SJCRH30 (cell line): ENCODE measurements around the gene THOC2. TPM values are rescaled to one million over a fixed set of nuclear protein-coding genes. Genes with fewer than 3 reads are reported as not detected.
"Not testable (repeated sequence)": the region's sequence is repeated elsewhere in the genome, so short reads cannot be mapped to it uniquely, and the experiment has no call there.

Experiments
- DNase-seq, 2 experiments: peaks; one replicate each; pipeline ENCODE4 v3.0.0-alpha.2; 2015 to 2020
- H3K27ac ChIP-seq: fragments of 250-450 bp; sonication (Bioruptor Pico); 2 replicates; pipeline ENCODE4 v1.5.1; 2020; ENCODE audit warnings: mild to moderate bottlenecking, moderate library complexity
- H3K27me3 ChIP-seq: fragments of 250-450 bp; sonication (Bioruptor Pico); 2 replicates; pipeline ENCODE4 v1.5.1; 2020; ENCODE audit warnings: mild to moderate bottlenecking, moderate library complexity
- H3K36me3 ChIP-seq: fragments of 250-450 bp; sonication (Bioruptor Pico); 2 replicates; pipeline ENCODE4 v1.5.1; 2020; ENCODE audit warnings: mild to moderate bottlenecking, moderate library complexity
- H3K4me1 ChIP-seq: fragments of 250-450 bp; sonication (Bioruptor Pico); 2 replicates; pipeline ENCODE4 v1.5.1; 2020; ENCODE audit warnings: mild to moderate bottlenecking, moderate library complexity
- H3K4me3 ChIP-seq: fragments of 250-450 bp; sonication (Bioruptor Pico); 2 replicates; pipeline ENCODE4 v1.5.1; 2020; ENCODE audit warnings: mild to moderate bottlenecking, moderate library complexity
- H3K9me3 ChIP-seq: fragments of 250-450 bp; sonication (Bioruptor Pico); replicated peaks from 2 replicates; pipeline ENCODE4 v1.5.1; 2020; ENCODE audit warnings: mild to moderate bottlenecking, moderate library complexity
- total RNA-seq: library from RNA; depleted of rRNA; stranded (reverse); fragments of >200 nt; shearing (Covaris generic); gene quantifications from 2 replicates; pipeline ENCODE4 v1.2.3, GENCODE V29; 2014

The THOC2 gene
- total RNA-seq, 1 experiment from 2014 or later: 195 TPM

GRCh38 chrX:123663720-123664119, 69.1 kb downstream of the THOC2 start:
- not testable (repeated sequence) for DNase-seq, H3K9me3 ChIP-seq, H3K27ac ChIP-seq, H3K27me3 ChIP-seq, H3K4me3 ChIP-seq, H3K4me1 ChIP-seq
- H3K36me3 ChIP-seq: peaks cover 68% of the 10 kb centered on the region

GRCh38 chrX:123656507-123656906, 76.3 kb downstream of the THOC2 start:
- not testable (repeated sequence) for H3K27ac ChIP-seq, DNase-seq, H3K27me3 ChIP-seq, H3K4me1 ChIP-seq, H3K4me3 ChIP-seq, H3K9me3 ChIP-seq
- peaks cover 27% of the 10 kb centered on the region for H3K36me3 ChIP-seq

- H3K4me1 ChIP-seq, DNase-seq, H3K4me3 ChIP-seq, H3K27ac ChIP-seq, H3K9me3 ChIP-seq, H3K27me3 ChIP-seq: not testable (repeated sequence)
- peaks cover 31% of the 10 kb centered on the region for H3K36me3 ChIP-seq
Measured at GRCh38 chrX:123648811-123649181, 84.1 kb downstream of the THOC2 start.

- H3K9me3 ChIP-seq: no peaks in the 10 kb centered on the region; the same call in 1 of the 2 replicates
- no peak overlapping the region for H3K27ac ChIP-seq
- no peaks in the 10 kb centered on the region for H3K4me1 ChIP-seq
- H3K4me3 ChIP-seq: no peak overlapping the region
- DNase-seq: no peak
- H3K27me3 ChIP-seq: no peaks in the 10 kb centered on the region; the same call in 1 of the 2 replicates
- peaks cover 32% of the 10 kb centered on the region for H3K36me3 ChIP-seq
Measured at GRCh38 chrX:123648028-123648810, 84.6 kb downstream of the THOC2 start.

GRCh38 chrX:123647244-123647643, 85.6 kb downstream of the THOC2 start:
- no peaks in the 10 kb centered on the region; the same call in 1 of the 2 replicates for H3K9me3 ChIP-seq

GRCh38 chrX:123629502-123629901, 103.3 kb downstream of the THOC2 start:
- Histone ChIP-seq H3K4me3 (no peak overlapping the region), H3K27me3 (no peaks in the 10 kb centered on the region), H3K27ac (no peak overlapping the region), H3K9me3 (no peaks in the 10 kb centered on the region), H3K4me1 (no peaks in the 10 kb centered on the region), H3K36me3 (peaks cover 72% of the 10 kb centered on the region)
- DNase-seq: no peak

More at GRCh38 chrX:123647244-123647643, 85.6 kb downstream of the THOC2 start:
- Histone ChIP-seq H3K36me3 (peaks cover 38% of the 10 kb centered on the region), H3K27ac (no peak overlapping the region), H3K4me3 (no peak overlapping the region), H3K27me3 (no peaks in the 10 kb centered on the region; the same call in 1 of the 2 replicates), H3K4me1 (no peaks in the 10 kb centered on the region)
- DNase-seq: no peak

- Histone ChIP-seq H3K27ac (no peak overlapping the region), H3K36me3 (peaks cover 77% of the 10 kb centered on the region), H3K4me3 (no peak overlapping the region), H3K27me3 (no peaks in the 10 kb centered on the region), H3K9me3 (no peaks in the 10 kb centered on the region), H3K4me1 (0 out of 2 replicates have a peak, but pooled peaks cover 2% of the 10 kb centered on the region)
- no peak for DNase-seq
Measured at GRCh38 chrX:123626962-123627361, 105.9 kb downstream of the THOC2 start.

GRCh38 chrX:123625952-123626351, 106.9 kb downstream of the THOC2 start:
- 0 out of 2 replicates have a peak, but pooled peaks cover 2% of the 10 kb centered on the region for H3K4me1 ChIP-seq
- no peak for DNase-seq
- no peak overlapping the region for H3K27ac ChIP-seq
- H3K27me3 ChIP-seq: no peaks in the 10 kb centered on the region
- no peak overlapping the region for H3K4me3 ChIP-seq
- H3K36me3 ChIP-seq: peaks cover 75% of the 10 kb centered on the region
- no peaks in the 10 kb centered on the region for H3K9me3 ChIP-seq

GRCh38 chrX:123625477-123625876, 107.4 kb downstream of the THOC2 start:
- DNase-seq: no peak
- H3K36me3 ChIP-seq: peaks cover 77% of the 10 kb centered on the region
- H3K4me3 ChIP-seq: no peak overlapping the region
- H3K27ac ChIP-seq: no peak overlapping the region
- H3K27me3 ChIP-seq: no peaks in the 10 kb centered on the region
- H3K9me3 ChIP-seq: no peaks in the 10 kb centered on the region
- 0 out of 2 replicates have a peak, but pooled peaks cover 2% of the 10 kb centered on the region for H3K4me1 ChIP-seq

GRCh38 chrX:123617007-123617406, 115.8 kb downstream of the THOC2 start:
- H3K36me3 ChIP-seq: peaks cover 84% of the 10 kb centered on the region
- H3K4me1 ChIP-seq: no peaks in the 10 kb centered on the region
- no peaks in the 10 kb centered on the region for H3K27me3 ChIP-seq
- no peak overlapping the region for H3K27ac ChIP-seq
- no peak for DNase-seq
- H3K4me3 ChIP-seq: no peak overlapping the region
- H3K9me3 ChIP-seq: no peaks in the 10 kb centered on the region

GRCh38 chrX:123610915-123611314, 121.9 kb downstream of the THOC2 start:
- no peak overlapping the region for H3K4me3 ChIP-seq
- H3K36me3 ChIP-seq: peaks cover 72% of the 10 kb centered on the region
- H3K4me1 ChIP-seq: no peaks in the 10 kb centered on the region; the same call in 1 of the 2 replicates
- H3K9me3 ChIP-seq: no peaks in the 10 kb centered on the region
- no peak for DNase-seq
- no peak overlapping the region for H3K27ac ChIP-seq
- no peaks in the 10 kb centered on the region for H3K27me3 ChIP-seq

GRCh38 chrX:123607806-123608205, 125.0 kb downstream of the THOC2 start:
- peaks cover 75% of the 10 kb centered on the region for H3K36me3 ChIP-seq
- H3K4me1 ChIP-seq: no peaks in the 10 kb centered on the region; the same call in 1 of the 2 replicates
- no peak overlapping the region for H3K4me3 ChIP-seq
- H3K27ac ChIP-seq: no peak overlapping the region
- H3K9me3 ChIP-seq: no peaks in the 10 kb centered on the region
- DNase-seq: no peak
- H3K27me3 ChIP-seq: no peaks in the 10 kb centered on the region

- Histone ChIP-seq H3K27me3 (no peaks in the 10 kb centered on the region), H3K9me3 (no peaks in the 10 kb centered on the region), H3K4me3 (no peak overlapping the region), H3K27ac (no peak overlapping the region), H3K36me3 (peaks cover 71% of the 10 kb centered on the region), H3K4me1 (no peaks in the 10 kb centered on the region; the same call in 1 of the 2 replicates)
- no peak for DNase-seq
Measured at GRCh38 chrX:123607270-123607669, 125.6 kb downstream of the THOC2 start.

- no peak overlapping the region for H3K27ac ChIP-seq
- H3K4me3 ChIP-seq: no peak overlapping the region
- H3K36me3 ChIP-seq: peaks cover 63% of the 10 kb centered on the region
- no peaks in the 10 kb centered on the region for H3K9me3 ChIP-seq
- no peaks in the 10 kb centered on the region for H3K27me3 ChIP-seq
- DNase-seq: no peak
- no peaks in the 10 kb centered on the region for H3K4me1 ChIP-seq
Measured at GRCh38 chrX:123603491-123603890, 129.4 kb downstream of the THOC2 start.

- Histone ChIP-seq H3K27ac (no peak overlapping the region), H3K4me1 (no peaks in the 10 kb centered on the region), H3K36me3 (peaks cover 50% of the 10 kb centered on the region), H3K27me3 (no peaks in the 10 kb centered on the region), H3K4me3 (no peak overlapping the region), H3K9me3 (no peaks in the 10 kb centered on the region)
- DNase-seq: no peak
Measured at GRCh38 chrX:123601437-123601836, 131.4 kb downstream of the THOC2 start.

- H3K4me3 ChIP-seq: no peak overlapping the region
- no peak overlapping the region for H3K27ac ChIP-seq
- no peaks in the 10 kb centered on the region for H3K27me3 ChIP-seq
- H3K9me3 ChIP-seq: no peaks in the 10 kb centered on the region
- DNase-seq: no peak
- no peaks in the 10 kb centered on the region for H3K4me1 ChIP-seq
- H3K36me3 ChIP-seq: peaks cover 44% of the 10 kb centered on the region
Measured at GRCh38 chrX:123600181-123600580, 132.7 kb downstream of the THOC2 start.
